Hepatocyte (in vitro differentiated cells): Measurements from ENCODE around the gene MSH5. TPM values are rescaled to one million over a fixed set of nuclear protein-coding genes. Genes with fewer than 3 reads are reported as not detected.
A peak's percentile ranks its signal among the peaks of the same experiment; 100 is the strongest.

Experiments
- DNase-seq: peaks from one replicate; pipeline ENCODE4 v3.0.0-alpha.2; 2016; ENCODE audit warnings: low spot score
- H2AFZ ChIP-seq: fragments of 200-600 bp; sonication (generic); 2 replicates; pipeline ENCODE4 v1.6.0; 2016; ENCODE audit warnings: antibody characterized with exemption, mild to moderate bottlenecking
- H3K27ac ChIP-seq: fragments of 200-600 bp; sonication (generic); 2 replicates; pipeline ENCODE4 v1.5.1; 2016; ENCODE audit warnings: mild to moderate bottlenecking
- H3K27me3 ChIP-seq: fragments of 200-600 bp; sonication (generic); 2 replicates; pipeline ENCODE4 v1.6.1; 2016
- H3K36me3 ChIP-seq: fragments of 200-600 bp; sonication (generic); replicated peaks from 2 replicates; pipeline ENCODE4 v1.5.1; 2016; ENCODE audit warnings: low read depth; ENCODE audit not compliant: insufficient read depth
- H3K4me1 ChIP-seq: fragments of 200-600 bp; sonication (generic); 2 replicates; pipeline ENCODE4 v1.5.1; 2016; ENCODE audit warnings: mild to moderate bottlenecking, moderate library complexity; ENCODE audit not compliant: insufficient read depth
- H3K4me2 ChIP-seq: fragments of 200-600 bp; sonication (generic); 2 replicates; pipeline ENCODE4 v1.6.0; 2016
- H3K4me3 ChIP-seq: fragments of 200-600 bp; sonication (generic); 2 replicates; pipeline ENCODE4 v1.5.1; 2016; ENCODE audit warnings: mild to moderate bottlenecking
- H3K79me2 ChIP-seq: fragments of 200-600 bp; sonication (generic); 2 replicates; pipeline ENCODE4 v1.6.0; 2017; ENCODE audit warnings: mild to moderate bottlenecking
- H3K9me2 ChIP-seq: fragments of 200-600 bp; sonication (generic); replicated peaks from 2 replicates; pipeline ENCODE4 v1.6.0; 2017; ENCODE audit warnings: mild to moderate bottlenecking; ENCODE audit not compliant: insufficient read depth
- H3K9me3 ChIP-seq: fragments of 200-600 bp; sonication (generic); 2 replicates; pipeline ENCODE4 v1.5.1; 2016; ENCODE audit warnings: low read depth, mild to moderate bottlenecking
- H4K20me1 ChIP-seq: fragments of 200-600 bp; sonication (generic); 2 replicates; pipeline ENCODE4 v1.6.0; 2016; ENCODE audit warnings: mild to moderate bottlenecking; ENCODE audit not compliant: insufficient read depth, poor library complexity, severe bottlenecking
- EZH2 ChIP-seq: fragments of 200-600 bp; sonication (generic); IDR thresholded peaks from 2 replicates; pipeline ENCODE4 v1.6.1; 2016; ENCODE audit warnings: antibody characterized with exemption, mild to moderate bottlenecking, borderline replicate concordance
- EZH2phosphoT487 ChIP-seq: fragments of 200-600 bp; sonication (generic); IDR thresholded peaks from one replicate; pipeline ENCODE4 v1.6.1; 2018; ENCODE audit warnings: antibody characterized with exemption, mild to moderate bottlenecking, low read depth, moderate library complexity; ENCODE audit not compliant: unreplicated experiment, severe bottlenecking
- WGBS: methylation state at CpG from one replicate; pipeline ENCODE4 v1.1.6; 2016; ENCODE audit warnings: low lambda C conversion rate; ENCODE audit errors: missing lambda C conversion rate; 5-methylcytosine and 5-hydroxymethylcytosine counted together
- polyA plus RNA-seq: library from polyadenylated mRNA; unstranded; fragments of >200 nt; fragmentation: Nextera tagmentation; extraction: Ambion mirVana; gene quantifications from 2 replicates; pipeline ENCODE4 v1.2.1, GENCODE V29; 2016
- total RNA-seq: library from RNA; depleted of rRNA; stranded (reverse); fragments of >200 nt; gene quantifications from 2 replicates; pipeline ENCODE4 v1.2.3, GENCODE V29; 2014
- TF ChIP-seq, protein P1 (sequence below): fragments of 200-600 bp; sonication (generic); IDR thresholded peaks from 2 replicates; pipeline ENCODE4 v1.5.1; 2016; ENCODE audit warnings: antibody characterized with exemption, mild to moderate bottlenecking; ENCODE audit not compliant: poor library complexity

Gene MSH5
- total and polyA plus RNA-seq, 2 experiments from 2014 or later: 4.9 to 6.4 TPM

DNA sequence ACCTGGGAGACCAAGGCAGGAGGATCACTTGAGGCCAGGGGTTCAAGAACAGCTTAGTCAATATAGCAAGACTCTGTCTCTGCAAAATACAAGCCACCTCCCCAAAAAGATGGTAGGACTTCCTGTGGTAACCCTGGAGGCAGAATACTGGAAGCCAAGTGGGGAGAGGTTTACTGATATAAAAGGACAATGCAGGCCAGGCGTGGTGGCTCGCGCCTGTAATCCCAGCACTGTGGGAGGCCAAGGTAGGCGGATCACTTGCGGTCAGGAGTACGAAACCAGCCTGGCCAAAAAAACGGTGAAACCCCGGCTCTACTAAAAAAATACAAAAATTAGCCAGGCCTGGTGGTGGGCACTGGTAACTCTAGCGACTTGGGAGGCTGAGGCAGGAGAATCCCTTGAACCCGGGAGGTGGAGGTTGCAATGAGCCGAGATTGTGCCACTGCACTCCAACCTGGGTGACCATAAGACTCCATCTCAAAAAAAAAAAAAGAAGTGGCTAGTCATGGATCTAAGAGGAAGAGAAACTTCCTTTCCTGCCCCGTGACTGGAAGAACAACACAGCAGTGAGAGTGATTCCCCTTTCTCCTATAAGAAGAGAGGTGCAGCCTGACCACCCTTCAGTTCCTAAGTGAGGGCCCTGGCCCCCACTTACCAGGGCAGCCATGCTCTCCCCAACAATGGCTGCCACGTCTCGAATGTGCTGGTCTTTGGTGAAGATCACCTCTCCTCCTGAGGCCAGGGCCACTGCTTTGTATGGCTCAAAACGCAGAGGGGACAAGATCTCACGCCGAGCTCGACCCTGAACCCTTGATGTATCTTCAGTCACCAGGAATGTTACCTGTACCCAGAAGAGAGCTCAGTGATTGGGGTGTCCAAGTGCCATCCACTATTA is 28.8 kb downstream of the MSH5 start:
- no peaks in the 10 kb centered on the region for H3K9me2 ChIP-seq
- no peaks in the 10 kb centered on the region for H3K27me3 ChIP-seq
- H2AFZ ChIP-seq: no peak overlapping the region
- no peak overlapping the region for H3K4me3 ChIP-seq
- no peak overlapping the region for H3K4me2 ChIP-seq
- no peaks in the 10 kb centered on the region for H3K9me3 ChIP-seq
- H4K20me1 ChIP-seq: no peaks in the 10 kb centered on the region
- no peak for DNase-seq
- H3K36me3 ChIP-seq: no peaks in the 10 kb centered on the region
- TF ChIP-seq, protein P1, sequence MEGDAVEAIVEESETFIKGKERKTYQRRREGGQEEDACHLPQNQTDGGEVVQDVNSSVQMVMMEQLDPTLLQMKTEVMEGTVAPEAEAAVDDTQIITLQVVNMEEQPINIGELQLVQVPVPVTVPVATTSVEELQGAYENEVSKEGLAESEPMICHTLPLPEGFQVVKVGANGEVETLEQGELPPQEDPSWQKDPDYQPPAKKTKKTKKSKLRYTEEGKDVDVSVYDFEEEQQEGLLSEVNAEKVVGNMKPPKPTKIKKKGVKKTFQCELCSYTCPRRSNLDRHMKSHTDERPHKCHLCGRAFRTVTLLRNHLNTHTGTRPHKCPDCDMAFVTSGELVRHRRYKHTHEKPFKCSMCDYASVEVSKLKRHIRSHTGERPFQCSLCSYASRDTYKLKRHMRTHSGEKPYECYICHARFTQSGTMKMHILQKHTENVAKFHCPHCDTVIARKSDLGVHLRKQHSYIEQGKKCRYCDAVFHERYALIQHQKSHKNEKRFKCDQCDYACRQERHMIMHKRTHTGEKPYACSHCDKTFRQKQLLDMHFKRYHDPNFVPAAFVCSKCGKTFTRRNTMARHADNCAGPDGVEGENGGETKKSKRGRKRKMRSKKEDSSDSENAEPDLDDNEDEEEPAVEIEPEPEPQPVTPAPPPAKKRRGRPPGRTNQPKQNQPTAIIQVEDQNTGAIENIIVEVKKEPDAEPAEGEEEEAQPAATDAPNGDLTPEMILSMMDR: no peak
- TF ChIP-seq EZH2phosphoT487 (no peak), EZH2 (no peak)
- H3K79me2 ChIP-seq: no peaks in the 10 kb centered on the region
- H3K27ac ChIP-seq: no peak overlapping the region
- peaks cover 8% of the 10 kb centered on the region for H3K4me1 ChIP-seq
- WGBS: 91% methylated on average over 18 of the region's 18 CpGs

DNA sequence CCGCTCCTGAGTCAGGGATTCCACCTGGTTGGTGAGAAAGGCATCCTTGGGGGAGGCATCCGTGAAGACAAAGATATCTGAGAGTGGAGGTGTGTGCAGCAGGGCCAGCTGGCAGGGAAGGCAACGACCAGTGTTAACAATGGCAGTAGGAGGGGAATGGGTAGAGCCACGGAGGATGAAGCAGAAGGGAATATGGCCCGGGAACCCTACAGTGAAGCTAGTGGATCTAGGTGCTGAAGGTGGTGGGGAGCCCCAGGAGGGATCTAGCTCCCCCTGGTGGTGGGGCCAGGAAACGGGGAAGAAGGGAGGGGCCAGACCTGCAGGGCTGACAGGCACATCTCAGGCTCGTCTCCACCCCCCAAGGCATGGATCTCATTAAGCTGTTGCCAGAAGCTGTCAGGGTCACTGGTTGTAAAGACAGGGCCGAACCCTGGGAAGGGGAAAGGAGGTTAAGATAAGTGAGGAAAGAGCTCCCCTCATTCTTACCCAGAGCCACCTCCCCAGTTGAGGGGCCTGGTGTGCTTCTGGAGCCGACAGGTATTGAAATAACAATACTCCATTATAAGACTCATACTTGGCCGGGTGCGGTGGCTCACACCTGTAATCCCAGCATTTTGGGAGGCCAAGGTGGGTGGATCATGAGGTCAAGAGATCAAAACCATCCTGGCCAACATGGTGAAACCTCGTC is 30.0 kb downstream of the MSH5 start:
- Histone ChIP-seq H3K9me2 (no peaks in the 10 kb centered on the region), H3K4me2 (no peak overlapping the region), H3K4me1 (no peaks in the 10 kb centered on the region), H3K27me3 (no peaks in the 10 kb centered on the region), H3K36me3 (no peaks in the 10 kb centered on the region), H3K27ac (no peak overlapping the region), H3K9me3 (no peaks in the 10 kb centered on the region), H4K20me1 (no peaks in the 10 kb centered on the region), H3K79me2 (no peaks in the 10 kb centered on the region), H3K4me3 (no peak overlapping the region), H2AFZ (no peak overlapping the region)
- WGBS: 73% methylated on average over 12 of the region's 12 CpGs
- no peak for TF ChIP-seq EZH2phosphoT487
- TF ChIP-seq, protein P1: peak; percentile 54
- no peak for TF ChIP-seq EZH2
- peak; percentile 76 for DNase-seq

DNA sequence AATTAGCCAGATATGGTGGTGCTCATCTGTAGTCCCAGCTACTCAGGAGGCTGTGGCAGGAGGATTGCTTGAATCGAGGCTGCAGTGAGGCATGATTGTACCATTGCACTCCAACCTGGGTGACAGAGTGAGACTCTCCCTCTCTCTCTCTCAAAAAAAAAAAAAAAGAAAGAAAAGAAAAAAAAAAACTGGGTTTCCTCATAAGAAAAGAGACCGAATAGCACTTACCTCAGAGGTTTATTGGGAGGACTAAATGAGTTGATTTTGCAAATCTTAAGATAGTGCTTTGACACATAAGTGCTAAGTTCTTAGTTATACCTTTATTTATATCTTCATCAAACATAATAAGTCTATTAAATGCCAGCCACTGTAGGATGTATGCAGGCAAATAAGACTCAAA is 31.1 kb downstream of the MSH5 start:
- Histone ChIP-seq H2AFZ (no peak overlapping the region), H3K9me3 (no peaks in the 10 kb centered on the region), H3K79me2 (no peaks in the 10 kb centered on the region), H3K27me3 (no peaks in the 10 kb centered on the region), H3K4me1 (peaks cover 3% of the 10 kb centered on the region), H3K4me2 (no peak overlapping the region), H3K9me2 (no peaks in the 10 kb centered on the region), H3K27ac (no peak overlapping the region), H3K36me3 (no peaks in the 10 kb centered on the region), H3K4me3 (no peak overlapping the region), H4K20me1 (no peaks in the 10 kb centered on the region)
- no peak for DNase-seq
- WGBS: 90% methylated on average over 2 of the region's 2 CpGs
- TF ChIP-seq, protein P1: no peak
- TF ChIP-seq EZH2: no peak
- TF ChIP-seq EZH2phosphoT487: no peak
